Right lobe of liver (tissue), 6 donors: ENCODE data around the gene TIMM29. TPM values are rescaled to one million over a fixed set of nuclear protein-coding genes. Genes with fewer than 3 reads are reported as not detected.

Source experiments
- ATAC-seq, 4 donors: fragments of 200-7000 bp; cut with Tn5 transposase; one replicate each; pipeline ENCODE4 v1.9.1; 2020; ENCODE audit warnings: mild to moderate bottlenecking in 4 of 4, moderate library complexity in 4 of 4
- DNase-seq, 3 donors: peaks; one replicate each; pipeline ENCODE4 v3.0.0-alpha.2; 2020
- H3K27ac ChIP-seq, 3 donors: fragments of 200-600 bp; one replicate each; pipeline ENCODE4 v1.8.0; 2022
- H3K27me3 ChIP-seq, 2 donors: fragments of 200-600 bp; one replicate each; pipeline ENCODE4 v1.8.0; 2022
- H3K36me3 ChIP-seq, 4 donors: fragments of 200-600 bp; sonication (generic) in 1 of 4; one replicate each; pipeline versions ENCODE4 v1.5.1 to v1.8.0; 2017 to 2022; ENCODE audit warnings: control low read depth in 1 of 4
- H3K4me1 ChIP-seq, 4 donors: fragments of 200-600 bp; sonication (generic) in 1 of 4; one replicate each; pipeline versions ENCODE4 v1.5.1 to v1.8.0; 2017 to 2022; ENCODE audit warnings: control low read depth in 1 of 4
- H3K4me3 ChIP-seq, 3 donors: fragments of 200-600 bp; one replicate each; pipeline ENCODE4 v1.8.0; 2022
- H3K9me3 ChIP-seq, 4 donors: fragments of 200-600 bp; sonication (generic) in 1 of 4; one replicate each; pipeline versions ENCODE4 v1.5.1 to v1.8.0; 2017 to 2022; ENCODE audit warnings: control low read depth in 1 of 4
- POLR2A ChIP-seq: fragments of 450-650 bp; IDR thresholded peaks from one replicate; pipeline ENCODE4 v1.6.1; 2017; ENCODE audit warnings: antibody characterized with exemption, mild to moderate bottlenecking
- WGBS: methylation state at CpG from one replicate; pipeline ENCODE4 v1.1.6; 2018; ENCODE audit warnings: low coverage, low lambda C conversion rate; ENCODE audit not compliant: insufficient coverage; ENCODE audit errors: missing lambda C conversion rate; 5-methylcytosine and 5-hydroxymethylcytosine counted together
- intact Hi-C, 2 donors: fragments of 100-400 bp; cut with DNase I; formaldehyde crosslinking; loops; one replicate each; pipeline versions ENCODE4 v1.11.2 to v1.14.1; 2022
- total RNA-seq, 6 experiments: library from RNA; depleted of rRNA in 2 of 6; stranded (reverse); fragments of >200 nt in 2 of 6; fragmentation: NEBNext Ultra II Directional in 3 of 6; extraction: Animal tissue kit (Norgen Biotek cat#: 25700) in 3 of 6; gene quantifications; one replicate each; pipeline versions ENCODE4 v1.1.0 to v1.2.4, GENCODE V29; 2016 to 2023
- TF ChIP-seq, protein P1 (sequence below), 4 donors: fragments of 200-600 bp in 3 of 4; fragments of 450-650 bp in 1 of 4; IDR thresholded peaks; one replicate each; pipeline versions ENCODE4 v1.5.1 to v1.8.0; 2016 to 2022; ENCODE audit warnings: antibody characterized with exemption in 4 of 4, mild to moderate bottlenecking in 2 of 4
- donor health status: DM: no; HTN: yes; CAD: no.
- donor health status: DM: no; HTN: no; CAD: no.
- donor health status: DM: no; HTN: no; CAD: no.
- donor health status: DM: no; HTN: yes; CAD: no.
- donor health status: DM: no; HTN: yes; CAD: no.

TIMM29 gene
- total RNA-seq, 6 experiments from 2014 or later = 10.2 to 15.7 (median 11.6) TPM

DNA sequence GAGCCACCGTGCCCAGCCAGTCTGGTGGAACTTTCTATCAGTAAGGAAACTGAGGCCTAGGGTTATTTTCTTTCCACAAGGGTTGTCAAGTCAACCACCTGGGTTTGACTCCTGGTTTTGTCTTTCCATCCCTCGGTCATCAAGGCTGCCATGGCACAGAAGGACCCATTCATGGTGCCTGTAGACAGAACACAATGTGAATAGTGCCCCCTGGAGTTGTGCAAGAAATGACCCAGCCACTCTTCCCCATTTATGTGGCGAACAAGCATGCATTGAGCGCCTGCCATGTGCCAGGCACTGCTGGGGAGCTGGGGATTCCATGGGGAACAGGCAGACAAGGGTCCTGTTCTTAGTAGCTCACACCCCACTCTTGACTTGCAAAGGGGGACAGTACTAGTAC lies 36.3 kb downstream of the TIMM29 start:
- no peaks in the 10 kb centered on the region for H3K27me3 ChIP-seq
- no peaks in the 10 kb centered on the region for H3K36me3 ChIP-seq
- intact Hi-C loops = no loop called here
- WGBS = 96% methylated on average over 4 of the region's 4 CpGs
- H3K9me3 ChIP-seq = no peaks in the 10 kb centered on the region
- H3K27ac ChIP-seq = no peak overlapping the region
- ATAC-seq (no peak), DNase-seq (no peak)
- no peak overlapping the region for H3K4me3 ChIP-seq
- TF ChIP-seq POLR2A = no peak
- TF ChIP-seq, protein P1, sequence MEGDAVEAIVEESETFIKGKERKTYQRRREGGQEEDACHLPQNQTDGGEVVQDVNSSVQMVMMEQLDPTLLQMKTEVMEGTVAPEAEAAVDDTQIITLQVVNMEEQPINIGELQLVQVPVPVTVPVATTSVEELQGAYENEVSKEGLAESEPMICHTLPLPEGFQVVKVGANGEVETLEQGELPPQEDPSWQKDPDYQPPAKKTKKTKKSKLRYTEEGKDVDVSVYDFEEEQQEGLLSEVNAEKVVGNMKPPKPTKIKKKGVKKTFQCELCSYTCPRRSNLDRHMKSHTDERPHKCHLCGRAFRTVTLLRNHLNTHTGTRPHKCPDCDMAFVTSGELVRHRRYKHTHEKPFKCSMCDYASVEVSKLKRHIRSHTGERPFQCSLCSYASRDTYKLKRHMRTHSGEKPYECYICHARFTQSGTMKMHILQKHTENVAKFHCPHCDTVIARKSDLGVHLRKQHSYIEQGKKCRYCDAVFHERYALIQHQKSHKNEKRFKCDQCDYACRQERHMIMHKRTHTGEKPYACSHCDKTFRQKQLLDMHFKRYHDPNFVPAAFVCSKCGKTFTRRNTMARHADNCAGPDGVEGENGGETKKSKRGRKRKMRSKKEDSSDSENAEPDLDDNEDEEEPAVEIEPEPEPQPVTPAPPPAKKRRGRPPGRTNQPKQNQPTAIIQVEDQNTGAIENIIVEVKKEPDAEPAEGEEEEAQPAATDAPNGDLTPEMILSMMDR (IDR thresholded peaks at IDR 0.05) = no peak
- H3K4me1 ChIP-seq = peaks cover 0 to 9% (median 1%) of the 10 kb centered on the region in 4 donors

DNA sequence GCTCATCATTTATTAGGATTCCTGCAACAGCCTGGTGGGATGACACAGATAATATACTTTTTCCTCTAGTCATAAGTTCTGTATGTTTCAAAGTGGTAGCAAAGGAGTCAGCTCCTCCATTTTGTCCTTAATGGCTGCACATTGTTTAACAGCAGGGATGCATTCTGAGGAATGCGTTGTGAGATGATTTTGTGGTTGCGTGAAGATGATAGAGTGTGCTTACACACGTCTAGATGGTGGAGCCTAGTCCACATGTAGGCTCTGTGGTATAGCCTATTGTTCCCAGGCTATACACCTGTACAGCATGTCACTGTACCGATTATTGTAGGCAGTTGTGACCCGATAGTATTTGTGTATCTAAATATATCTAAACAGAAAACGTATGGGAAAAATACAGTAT lies 36.8 kb downstream of the TIMM29 start:
- H3K4me3 ChIP-seq = no peak overlapping the region
- intact Hi-C loops = no loop called here
- H3K27me3 ChIP-seq = no peaks in the 10 kb centered on the region
- ATAC-seq = no peak
- DNase-seq = no peak
- H3K36me3 ChIP-seq = no peaks in the 10 kb centered on the region
- TF ChIP-seq POLR2A = no peak
- TF ChIP-seq, protein P1 (IDR thresholded peaks at IDR 0.05) = no peak
- no peak overlapping the region for H3K27ac ChIP-seq
- WGBS = 78% methylated on average over 6 of the region's 6 CpGs
- H3K4me1 ChIP-seq = peaks cover 0 to 9% (median 0%) of the 10 kb centered on the region in 4 donors
- no peaks in the 10 kb centered on the region for H3K9me3 ChIP-seq

DNA sequence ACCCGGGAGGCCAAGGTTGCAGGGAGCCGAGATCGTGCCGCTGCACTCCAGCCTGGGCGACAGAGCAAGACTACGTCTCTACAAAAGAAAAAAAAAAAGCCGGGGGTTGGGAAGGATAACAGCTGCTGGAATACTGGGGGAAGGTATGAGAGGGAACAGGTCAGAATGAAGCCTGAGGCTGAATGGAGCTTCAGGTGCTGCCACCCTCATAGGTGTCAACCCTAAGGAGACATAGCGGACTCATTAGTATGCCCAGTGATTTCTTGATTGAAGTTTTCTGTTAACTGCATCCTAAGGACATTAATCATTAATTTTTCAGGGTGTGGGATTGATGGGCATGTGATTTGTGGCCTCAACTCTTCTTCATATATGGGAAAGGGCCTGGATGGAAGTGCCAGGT lies 38.2 kb downstream of the TIMM29 start:
- Histone ChIP-seq H3K9me3 (no peaks in the 10 kb centered on the region), H3K4me3 (no peak overlapping the region), H3K27me3 (no peaks in the 10 kb centered on the region), H3K27ac (no peak overlapping the region), H3K4me1 (peaks cover 0 to 7% (median 0%) of the 10 kb centered on the region in 4 donors), H3K36me3 (no peaks in the 10 kb centered on the region)
- DNase-seq (no peak), ATAC-seq (no peak)
- TF ChIP-seq, protein P1 (IDR thresholded peaks at IDR 0.05) = no peak
- no peak for TF ChIP-seq POLR2A
- intact Hi-C loops = no loop called here
- WGBS = 88% methylated on average over 8 of the region's 8 CpGs

- TF ChIP-seq POLR2A = no peak
- TF ChIP-seq, protein P1 (IDR thresholded peaks at IDR 0.05) = no peak
- DNase-seq (no peak), ATAC-seq (no peak)
- no peaks in the 10 kb centered on the region for H3K9me3 ChIP-seq
- WGBS = 81% methylated on average over 5 of the region's 10 CpGs
- intact Hi-C loops = no loop called here
- H3K27me3 ChIP-seq = no peaks in the 10 kb centered on the region
- H3K36me3 ChIP-seq = no peaks in the 10 kb centered on the region
- no peak overlapping the region for H3K27ac ChIP-seq
- no peak overlapping the region for H3K4me3 ChIP-seq
- H3K4me1 ChIP-seq = no peaks in the 10 kb centered on the region
Observed at GRCh38 chr19:10968527-10969135, 40.0 kb downstream of the TIMM29 start.
